ENCODE data around the gene ARHGEF28. TPM values are rescaled to one million over a fixed set of nuclear protein-coding genes. Genes with fewer than 3 reads are reported as not detected.

ARHGEF28 gene
- total RNA-seq, 1 donor from 2014 or later = 0.11 TPM

GRCh38 chr5:73796164-73797131, 170.5 kb downstream of the ARHGEF28 start:
- Mint-ChIP-seq H3K27ac (no peak overlapping the region), H3K9me3 (no peaks in the 10 kb centered on the region), H3K36me3 (no peaks in the 10 kb centered on the region), H3K4me3 (no peak overlapping the region), H3K27me3 (ENCODE audit: insufficient read depth, low read depth) (no peaks in the 10 kb centered on the region), H3K4me1 (no peaks in the 10 kb centered on the region)
- no peak for TF ChIP-seq EZH2 (IDR thresholded peaks at IDR 0.05)
- no peak for TF ChIP-seq EZH2phosphoT487 (IDR thresholded peaks at IDR 0.05)
- no peak for TF ChIP-seq CTCF (IDR thresholded peaks at IDR 0.05)
- H3K36me3 ChIP-seq = no peaks in the 10 kb centered on the region
- H3K27me3 ChIP-seq = no peaks in the 10 kb centered on the region
- DNase-seq (ENCODE audit: low spot score) = no peak
- no peaks in the 10 kb centered on the region for H3F3A ChIP-seq (ENCODE audit: low read depth)
- H3K9ac ChIP-seq = no peak overlapping the region
- no peaks in the 10 kb centered on the region for H4K20me1 ChIP-seq (ENCODE audit: low read depth)
- H2AFZ ChIP-seq (replicated peaks) = no peak overlapping the region
- H3K79me2 ChIP-seq (ENCODE audit: low read depth) = no peaks in the 10 kb centered on the region
- H3K4me3 ChIP-seq = no peak overlapping the region
- H3K4me2 ChIP-seq = no peak overlapping the region
- no peaks in the 10 kb centered on the region for H3K9me3 ChIP-seq (ENCODE audit: low read depth)
- no peaks in the 10 kb centered on the region for H3K4me1 ChIP-seq
- H3K27ac ChIP-seq = no peak overlapping the region

- TF ChIP-seq EZH2 (IDR thresholded peaks at IDR 0.05) = no peak
- no peak for TF ChIP-seq EZH2phosphoT487 (IDR thresholded peaks at IDR 0.05)
- TF ChIP-seq CTCF (IDR thresholded peaks at IDR 0.05) = no peak
- H4K20me1 ChIP-seq (ENCODE audit: low read depth) = no peaks in the 10 kb centered on the region
- no peak overlapping the region for H3K4me2 ChIP-seq
- no peak overlapping the region for H2AFZ ChIP-seq (replicated peaks)
- no peaks in the 10 kb centered on the region for H3F3A ChIP-seq (ENCODE audit: low read depth)
- no peaks in the 10 kb centered on the region for H3K27me3 ChIP-seq
- no peaks in the 10 kb centered on the region for H3K9me3 Mint-ChIP-seq
- no peaks in the 10 kb centered on the region for H3K4me1 ChIP-seq
- no peak overlapping the region for H3K27ac ChIP-seq
- no peak overlapping the region for H3K27ac Mint-ChIP-seq
- DNase-seq (ENCODE audit: low spot score) = no peak
- H3K4me3 Mint-ChIP-seq = no peak overlapping the region
- no peaks in the 10 kb centered on the region for H3K4me1 Mint-ChIP-seq
- no peak overlapping the region for H3K9ac ChIP-seq
- H3K27me3 Mint-ChIP-seq (ENCODE audit: insufficient read depth, low read depth) = no peaks in the 10 kb centered on the region
- no peaks in the 10 kb centered on the region for H3K9me3 ChIP-seq (ENCODE audit: low read depth)
- no peaks in the 10 kb centered on the region for H3K36me3 Mint-ChIP-seq
- H3K79me2 ChIP-seq (ENCODE audit: low read depth) = no peaks in the 10 kb centered on the region
- no peaks in the 10 kb centered on the region for H3K36me3 ChIP-seq
- no peak overlapping the region for H3K4me3 ChIP-seq
These were observed 171.1 kb downstream of the ARHGEF28 start for GRCh38 chr5:73797132-73797510.

GRCh38 chr5:73799401-73799972, 173.5 kb downstream of the ARHGEF28 start:
- Histone ChIP-seq H3K79me2 (ENCODE audit: low read depth) (no peaks in the 10 kb centered on the region), H3K36me3 (no peaks in the 10 kb centered on the region), H3K27me3 (no peaks in the 10 kb centered on the region), H3F3A (ENCODE audit: low read depth) (no peaks in the 10 kb centered on the region), H3K4me2 (no peak overlapping the region), H3K9me3 (ENCODE audit: low read depth) (no peaks in the 10 kb centered on the region), H2AFZ (replicated peaks) (no peak overlapping the region), H4K20me1 (ENCODE audit: low read depth) (no peaks in the 10 kb centered on the region), H3K4me1 (no peaks in the 10 kb centered on the region), H3K27ac (no peak overlapping the region), H3K4me3 (no peak overlapping the region), H3K9ac (no peak overlapping the region)
- no peaks in the 10 kb centered on the region for H3K27me3 Mint-ChIP-seq (ENCODE audit: insufficient read depth, low read depth)
- H3K9me3 Mint-ChIP-seq = no peaks in the 10 kb centered on the region
- TF ChIP-seq EZH2 (IDR thresholded peaks at IDR 0.05) = no peak
- TF ChIP-seq EZH2phosphoT487 (IDR thresholded peaks at IDR 0.05) = no peak
- no peak for TF ChIP-seq CTCF (IDR thresholded peaks at IDR 0.05)
- DNase-seq (ENCODE audit: low spot score) = no peak
- H3K36me3 Mint-ChIP-seq = no peaks in the 10 kb centered on the region
- H3K4me3 Mint-ChIP-seq = no peak overlapping the region
- H3K4me1 Mint-ChIP-seq = no peaks in the 10 kb centered on the region
- H3K27ac Mint-ChIP-seq = no peak overlapping the region
